Chondrocyte (in vitro differentiated cells): ENCODE results near the gene DOCK2. TPM values are rescaled to one million over a fixed set of nuclear protein-coding genes. Genes with fewer than 3 reads are reported as not detected.

Experiments
- DNase-seq: peaks from one replicate; pipeline ENCODE4 v3.0.0; 2021; ENCODE audit warnings: mixed read lengths, low spot score
- H3K27ac Mint-ChIP-seq: one replicate; pipeline ENCODE4 v1.8.0; 2021; ENCODE audit warnings: mild to moderate bottlenecking, moderate library complexity, mixed read lengths; ENCODE audit not compliant: unreplicated experiment
- H3K27me3 Mint-ChIP-seq: 2 replicates; pipeline ENCODE4 v1.8.0; 2021; ENCODE audit warnings: low read depth, mixed read lengths
- H3K36me3 Mint-ChIP-seq: 2 replicates; pipeline ENCODE4 v1.8.0; 2021; ENCODE audit warnings: low read depth, mixed read lengths
- H3K4me1 Mint-ChIP-seq: 2 replicates; pipeline ENCODE4 v1.8.0; 2021; ENCODE audit warnings: low read depth, mild to moderate bottlenecking, mixed read lengths
- H3K4me3 Mint-ChIP-seq: one replicate; pipeline ENCODE4 v1.8.0; 2021; ENCODE audit warnings: mild to moderate bottlenecking, moderate library complexity, mixed read lengths; ENCODE audit not compliant: unreplicated experiment
- H3K9me3 Mint-ChIP-seq: 2 replicates; pipeline ENCODE4 v1.8.0; 2021; ENCODE audit warnings: low read depth, mixed read lengths
- long read RNA-seq: library from polyadenylated mRNA; stranded (forward); transcript quantifications from one replicate; pipeline ENCODE4 v2.0.0, GENCODE V29; 2021
- total RNA-seq: library from RNA; stranded (reverse); gene quantifications from 3 replicates; pipeline ENCODE4 v1.2.1, GENCODE V29; 2021
- TF ChIP-seq, protein P1 (sequence below): fragments of 200-600 bp; sonication (generic); IDR thresholded peaks from 2 replicates; pipeline ENCODE4 v1.5.0; 2021; ENCODE audit warnings: antibody characterized with exemption, mild to moderate bottlenecking, moderate library complexity

The DOCK2 gene
- 2.0 to 11.8 TPM (median 3.1 TPM) in 3 replicates for total RNA-seq
- long read RNA-seq, partial matches to known transcripts: 1 of 3 reads
- long read RNA-seq, other reads (novel, unspliced or antisense): 2 of 3 reads

DNA sequence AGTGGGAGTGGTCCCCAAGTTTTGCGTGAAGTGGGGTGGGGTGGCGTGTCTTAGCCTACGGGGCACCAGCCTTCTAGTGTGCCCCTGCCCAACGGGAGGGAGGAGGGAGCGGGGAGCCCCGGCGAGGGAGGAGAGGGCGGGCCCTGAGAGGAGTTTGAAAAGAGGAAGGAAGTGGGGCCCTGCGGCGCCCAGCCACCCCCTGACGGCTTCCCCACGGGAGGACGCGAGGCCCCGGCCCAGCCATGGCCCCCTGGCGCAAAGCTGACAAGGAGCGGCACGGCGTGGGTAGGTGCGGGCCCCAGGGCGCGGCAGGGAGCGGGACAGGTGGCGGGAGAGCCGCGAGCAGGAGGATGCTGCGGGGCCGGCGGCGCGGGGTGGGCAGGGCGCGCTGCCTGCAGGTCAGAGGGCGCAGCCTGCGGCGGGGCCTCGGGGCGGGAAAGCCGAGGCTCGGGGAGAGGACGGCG, at the start of gene DOCK2:
Gene DOCK2 (plus strand): TSS at position 191 of the 464 bp plus-strand sequence. CDS start 52 bp downstream, at position 243.
- Mint-ChIP-seq H3K27ac (no peak within 1 kb of the TSS), H3K9me3 (peaks cover 29% of the 10 kb centered on the region), H3K4me1 (peaks cover 15% of the 10 kb centered on the region), H3K4me3 (peak within 1 kb of the TSS; percentile 22), H3K36me3 (no peaks in the 10 kb centered on the region), H3K27me3 (no peaks in the 10 kb centered on the region)
- TF ChIP-seq, protein P1, sequence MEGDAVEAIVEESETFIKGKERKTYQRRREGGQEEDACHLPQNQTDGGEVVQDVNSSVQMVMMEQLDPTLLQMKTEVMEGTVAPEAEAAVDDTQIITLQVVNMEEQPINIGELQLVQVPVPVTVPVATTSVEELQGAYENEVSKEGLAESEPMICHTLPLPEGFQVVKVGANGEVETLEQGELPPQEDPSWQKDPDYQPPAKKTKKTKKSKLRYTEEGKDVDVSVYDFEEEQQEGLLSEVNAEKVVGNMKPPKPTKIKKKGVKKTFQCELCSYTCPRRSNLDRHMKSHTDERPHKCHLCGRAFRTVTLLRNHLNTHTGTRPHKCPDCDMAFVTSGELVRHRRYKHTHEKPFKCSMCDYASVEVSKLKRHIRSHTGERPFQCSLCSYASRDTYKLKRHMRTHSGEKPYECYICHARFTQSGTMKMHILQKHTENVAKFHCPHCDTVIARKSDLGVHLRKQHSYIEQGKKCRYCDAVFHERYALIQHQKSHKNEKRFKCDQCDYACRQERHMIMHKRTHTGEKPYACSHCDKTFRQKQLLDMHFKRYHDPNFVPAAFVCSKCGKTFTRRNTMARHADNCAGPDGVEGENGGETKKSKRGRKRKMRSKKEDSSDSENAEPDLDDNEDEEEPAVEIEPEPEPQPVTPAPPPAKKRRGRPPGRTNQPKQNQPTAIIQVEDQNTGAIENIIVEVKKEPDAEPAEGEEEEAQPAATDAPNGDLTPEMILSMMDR: no peak
- DNase-seq: no peak

GRCh38 chr5:169590602-169591001, 46.5 kb upstream of the DOCK2 start:
- Mint-ChIP-seq H3K27ac (no peak overlapping the region), H3K4me1 (peaks cover 45% of the 10 kb centered on the region), H3K9me3 (no peaks in the 10 kb centered on the region), H3K4me3 (no peak overlapping the region), H3K27me3 (no peaks in the 10 kb centered on the region), H3K36me3 (peaks cover 35% of the 10 kb centered on the region)
- DNase-seq: no peak
- TF ChIP-seq, protein P1: no peak

DNA sequence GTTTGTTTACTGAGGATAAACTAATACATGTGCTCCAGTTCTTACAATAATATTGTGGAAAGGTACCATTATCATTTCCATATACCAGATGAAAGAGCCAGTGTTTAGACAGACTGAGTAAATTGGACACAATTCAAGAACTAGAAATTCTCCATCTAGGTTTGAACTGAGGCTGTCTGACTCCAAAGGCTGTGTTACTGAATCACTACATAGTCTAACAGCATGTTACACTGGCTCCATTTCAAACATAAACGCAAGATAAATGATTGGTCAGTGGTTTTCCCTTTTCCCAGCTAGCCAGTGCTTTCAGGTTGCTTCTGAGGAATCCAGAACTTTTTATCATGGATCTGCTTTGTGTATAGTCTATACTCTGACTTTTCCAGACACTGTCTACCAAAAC, 45.4 kb upstream of the DOCK2 start:
- Mint-ChIP-seq H3K36me3 (peaks cover 37% of the 10 kb centered on the region), H3K4me3 (no peak overlapping the region), H3K27me3 (no peaks in the 10 kb centered on the region), H3K4me1 (peaks cover 39% of the 10 kb centered on the region), H3K9me3 (no peaks in the 10 kb centered on the region), H3K27ac (peak overlapping the region; percentile 8)
- TF ChIP-seq, protein P1: no peak
- no peak for DNase-seq

- Mint-ChIP-seq H3K9me3 (no peaks in the 10 kb centered on the region), H3K27me3 (no peaks in the 10 kb centered on the region), H3K4me1 (peaks cover 33% of the 10 kb centered on the region), H3K27ac (no peak overlapping the region), H3K36me3 (peaks cover 41% of the 10 kb centered on the region), H3K4me3 (no peak overlapping the region)
- TF ChIP-seq, protein P1: no peak
- DNase-seq: no peak
Measured at GRCh38 chr5:169592937-169593650, 44.0 kb upstream of the DOCK2 start.

- no peak for DNase-seq
- H3K27me3 Mint-ChIP-seq: no peaks in the 10 kb centered on the region
- H3K27ac Mint-ChIP-seq: peak overlapping the region; percentile 49
- peaks cover 37% of the 10 kb centered on the region for H3K4me1 Mint-ChIP-seq
- H3K4me3 Mint-ChIP-seq: no peak overlapping the region
- H3K36me3 Mint-ChIP-seq: peaks cover 34% of the 10 kb centered on the region
- no peaks in the 10 kb centered on the region for H3K9me3 Mint-ChIP-seq
- TF ChIP-seq, protein P1: no peak
Measured at GRCh38 chr5:169595172-169595820, 41.8 kb upstream of the DOCK2 start.
